ENCODE data around the gene ATXN10.

DNA sequence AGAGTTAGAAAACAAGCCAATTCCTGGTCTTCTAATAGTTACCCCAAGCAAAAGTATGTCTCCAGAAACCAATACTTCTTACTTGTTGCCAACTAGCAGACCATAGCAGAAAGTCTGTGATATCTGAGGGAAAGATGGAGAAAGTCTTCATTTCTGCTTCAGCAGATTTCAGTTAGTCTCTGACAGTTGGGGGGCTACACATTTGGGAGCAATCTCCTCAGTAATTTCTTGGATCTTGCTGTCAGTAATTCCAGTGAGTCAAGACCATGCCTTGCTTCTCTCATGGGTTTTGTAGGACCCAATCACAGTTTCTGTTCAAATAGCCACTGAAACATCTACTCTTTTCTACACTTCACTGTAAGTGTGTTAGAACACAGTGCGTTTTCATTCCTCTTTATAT is 118.8 kb downstream of the ATXN10 start:
- TF ChIP-seq POLR2AphosphoS5 (IDR thresholded peaks at IDR 0.05; ENCODE audit: low read depth, low read length) (no peak), TCF7L2 (IDR thresholded peaks at IDR 0.05; ENCODE audit: borderline replicate concordance, extremely low read depth, insufficient read depth, insufficient read length) (no peak), YY1 (IDR thresholded peaks at IDR 0.05; ENCODE audit: extremely low read depth, insufficient replicate concordance, low read depth, low read length) (no peak), RAD21 (IDR thresholded peaks at IDR 0.05; ENCODE audit: low read depth) (no peak), EZH2phosphoT487 (IDR thresholded peaks at IDR 0.05; ENCODE audit: borderline replicate concordance) (no peak)
- TF ChIP-seq, protein P1, sequence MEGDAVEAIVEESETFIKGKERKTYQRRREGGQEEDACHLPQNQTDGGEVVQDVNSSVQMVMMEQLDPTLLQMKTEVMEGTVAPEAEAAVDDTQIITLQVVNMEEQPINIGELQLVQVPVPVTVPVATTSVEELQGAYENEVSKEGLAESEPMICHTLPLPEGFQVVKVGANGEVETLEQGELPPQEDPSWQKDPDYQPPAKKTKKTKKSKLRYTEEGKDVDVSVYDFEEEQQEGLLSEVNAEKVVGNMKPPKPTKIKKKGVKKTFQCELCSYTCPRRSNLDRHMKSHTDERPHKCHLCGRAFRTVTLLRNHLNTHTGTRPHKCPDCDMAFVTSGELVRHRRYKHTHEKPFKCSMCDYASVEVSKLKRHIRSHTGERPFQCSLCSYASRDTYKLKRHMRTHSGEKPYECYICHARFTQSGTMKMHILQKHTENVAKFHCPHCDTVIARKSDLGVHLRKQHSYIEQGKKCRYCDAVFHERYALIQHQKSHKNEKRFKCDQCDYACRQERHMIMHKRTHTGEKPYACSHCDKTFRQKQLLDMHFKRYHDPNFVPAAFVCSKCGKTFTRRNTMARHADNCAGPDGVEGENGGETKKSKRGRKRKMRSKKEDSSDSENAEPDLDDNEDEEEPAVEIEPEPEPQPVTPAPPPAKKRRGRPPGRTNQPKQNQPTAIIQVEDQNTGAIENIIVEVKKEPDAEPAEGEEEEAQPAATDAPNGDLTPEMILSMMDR (IDR thresholded peaks at IDR 0.05 in 2 of 3, conservative IDR thresholded peaks at IDR 0.05 in 1 of 3; ENCODE audit: borderline replicate concordance in 1 of 3, insufficient read depth in 1 of 3, low read depth in 2 of 3, low read length in 2 of 3): no peak
- TF ChIP-seq, protein P2, sequence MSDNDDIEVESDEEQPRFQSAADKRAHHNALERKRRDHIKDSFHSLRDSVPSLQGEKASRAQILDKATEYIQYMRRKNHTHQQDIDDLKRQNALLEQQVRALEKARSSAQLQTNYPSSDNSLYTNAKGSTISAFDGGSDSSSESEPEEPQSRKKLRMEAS (IDR thresholded peaks at IDR 0.05): no peak
- TF ChIP-seq, protein P3, sequence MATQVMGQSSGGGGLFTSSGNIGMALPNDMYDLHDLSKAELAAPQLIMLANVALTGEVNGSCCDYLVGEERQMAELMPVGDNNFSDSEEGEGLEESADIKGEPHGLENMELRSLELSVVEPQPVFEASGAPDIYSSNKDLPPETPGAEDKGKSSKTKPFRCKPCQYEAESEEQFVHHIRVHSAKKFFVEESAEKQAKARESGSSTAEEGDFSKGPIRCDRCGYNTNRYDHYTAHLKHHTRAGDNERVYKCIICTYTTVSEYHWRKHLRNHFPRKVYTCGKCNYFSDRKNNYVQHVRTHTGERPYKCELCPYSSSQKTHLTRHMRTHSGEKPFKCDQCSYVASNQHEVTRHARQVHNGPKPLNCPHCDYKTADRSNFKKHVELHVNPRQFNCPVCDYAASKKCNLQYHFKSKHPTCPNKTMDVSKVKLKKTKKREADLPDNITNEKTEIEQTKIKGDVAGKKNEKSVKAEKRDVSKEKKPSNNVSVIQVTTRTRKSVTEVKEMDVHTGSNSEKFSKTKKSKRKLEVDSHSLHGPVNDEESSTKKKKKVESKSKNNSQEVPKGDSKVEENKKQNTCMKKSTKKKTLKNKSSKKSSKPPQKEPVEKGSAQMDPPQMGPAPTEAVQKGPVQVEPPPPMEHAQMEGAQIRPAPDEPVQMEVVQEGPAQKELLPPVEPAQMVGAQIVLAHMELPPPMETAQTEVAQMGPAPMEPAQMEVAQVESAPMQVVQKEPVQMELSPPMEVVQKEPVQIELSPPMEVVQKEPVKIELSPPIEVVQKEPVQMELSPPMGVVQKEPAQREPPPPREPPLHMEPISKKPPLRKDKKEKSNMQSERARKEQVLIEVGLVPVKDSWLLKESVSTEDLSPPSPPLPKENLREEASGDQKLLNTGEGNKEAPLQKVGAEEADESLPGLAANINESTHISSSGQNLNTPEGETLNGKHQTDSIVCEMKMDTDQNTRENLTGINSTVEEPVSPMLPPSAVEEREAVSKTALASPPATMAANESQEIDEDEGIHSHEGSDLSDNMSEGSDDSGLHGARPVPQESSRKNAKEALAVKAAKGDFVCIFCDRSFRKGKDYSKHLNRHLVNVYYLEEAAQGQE (IDR thresholded peaks at IDR 0.05; ENCODE audit: low read depth): no peak
